Pons (tissue), 1 donor: ENCODE results near the gene DAGLA.
A peak's percentile ranks its signal among the peaks of the same experiment; 100 is the strongest.

Source experiments
- DNase-seq: peaks from one replicate; pipeline ENCODE4 v3.0.0-alpha.2; 2016; ENCODE audit warnings: low spot score

Gene DAGLA

DNA sequence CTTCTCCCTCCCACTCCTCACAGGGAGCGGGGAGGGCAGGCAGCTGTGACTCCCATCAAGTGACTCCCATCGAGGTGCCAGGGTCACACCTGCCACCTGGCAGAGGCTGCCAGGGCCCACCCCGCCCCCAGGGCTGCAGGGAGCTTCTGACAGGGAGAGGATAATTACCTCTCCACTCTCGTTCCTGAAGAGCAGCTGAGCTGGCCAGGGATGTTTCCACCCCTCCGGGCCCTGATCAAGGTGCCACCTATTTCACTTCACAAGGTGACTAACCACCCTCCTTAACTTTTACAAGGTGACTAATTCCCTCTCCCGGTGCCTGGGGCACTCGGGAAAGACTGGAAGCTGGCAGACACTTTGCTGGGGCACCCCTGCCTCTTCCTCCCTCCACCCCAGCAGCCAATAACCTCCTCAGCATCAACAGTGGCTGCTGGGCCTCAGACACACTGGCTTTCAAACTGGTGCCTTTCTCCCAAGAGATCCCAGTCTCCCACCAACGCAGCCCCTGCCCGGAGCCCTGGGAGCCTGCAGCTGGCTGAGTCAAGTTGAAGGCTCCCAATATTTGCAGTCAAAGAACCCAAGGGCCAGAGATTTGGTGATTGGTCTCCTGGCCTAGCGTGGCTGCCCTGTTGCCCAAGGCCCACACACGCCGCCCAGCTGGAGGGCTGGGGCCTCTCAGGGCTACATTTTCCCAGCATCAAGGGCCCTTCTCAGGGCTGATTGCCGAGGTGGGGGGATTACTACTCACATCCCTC lies 50.2 kb downstream of the DAGLA start:
- no peak for DNase-seq

- DNase-seq: no peak
Measured at GRCh38 chr11:61731211-61731951, 51.2 kb downstream of the DAGLA start.

DNA sequence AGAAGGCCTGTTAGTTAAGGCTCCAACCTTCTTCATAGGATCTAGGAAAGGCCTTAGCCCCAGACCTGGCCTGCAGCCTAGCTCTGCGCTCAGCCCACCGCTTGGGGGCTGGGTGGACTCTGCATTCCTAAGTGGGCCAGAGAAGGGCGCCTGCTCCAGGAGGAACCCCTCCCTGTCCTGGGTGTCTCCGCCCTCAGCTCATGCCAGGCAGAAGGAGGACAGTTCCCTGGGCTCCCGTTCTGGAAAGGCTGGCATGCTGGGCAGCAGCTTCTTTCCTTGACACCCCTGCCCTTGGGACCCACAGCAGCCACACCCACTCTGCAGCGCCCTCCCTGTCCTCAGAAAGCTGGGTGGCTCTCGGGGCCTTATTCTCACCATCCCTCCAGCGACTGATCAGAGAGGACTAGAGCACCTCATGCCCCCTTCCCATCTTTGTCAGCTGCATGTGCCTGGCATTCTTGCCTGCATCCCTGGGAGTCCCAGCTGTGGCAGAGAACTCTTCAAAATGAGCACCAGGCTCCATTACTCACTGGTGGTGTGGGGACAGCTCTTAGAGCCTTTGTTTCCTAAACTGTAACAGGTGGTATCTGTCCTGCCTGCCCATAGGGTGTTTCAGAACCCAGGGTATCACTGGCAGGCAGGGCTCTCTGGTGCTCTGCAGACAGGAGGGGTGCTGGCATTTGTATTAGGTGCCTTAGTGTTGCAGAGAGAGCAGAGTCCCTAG lies 51.9 kb downstream of the DAGLA start:
- no peak for DNase-seq

- DNase-seq: no peak
Measured at GRCh38 chr11:61732705-61733104, 52.5 kb downstream of the DAGLA start.

DNA sequence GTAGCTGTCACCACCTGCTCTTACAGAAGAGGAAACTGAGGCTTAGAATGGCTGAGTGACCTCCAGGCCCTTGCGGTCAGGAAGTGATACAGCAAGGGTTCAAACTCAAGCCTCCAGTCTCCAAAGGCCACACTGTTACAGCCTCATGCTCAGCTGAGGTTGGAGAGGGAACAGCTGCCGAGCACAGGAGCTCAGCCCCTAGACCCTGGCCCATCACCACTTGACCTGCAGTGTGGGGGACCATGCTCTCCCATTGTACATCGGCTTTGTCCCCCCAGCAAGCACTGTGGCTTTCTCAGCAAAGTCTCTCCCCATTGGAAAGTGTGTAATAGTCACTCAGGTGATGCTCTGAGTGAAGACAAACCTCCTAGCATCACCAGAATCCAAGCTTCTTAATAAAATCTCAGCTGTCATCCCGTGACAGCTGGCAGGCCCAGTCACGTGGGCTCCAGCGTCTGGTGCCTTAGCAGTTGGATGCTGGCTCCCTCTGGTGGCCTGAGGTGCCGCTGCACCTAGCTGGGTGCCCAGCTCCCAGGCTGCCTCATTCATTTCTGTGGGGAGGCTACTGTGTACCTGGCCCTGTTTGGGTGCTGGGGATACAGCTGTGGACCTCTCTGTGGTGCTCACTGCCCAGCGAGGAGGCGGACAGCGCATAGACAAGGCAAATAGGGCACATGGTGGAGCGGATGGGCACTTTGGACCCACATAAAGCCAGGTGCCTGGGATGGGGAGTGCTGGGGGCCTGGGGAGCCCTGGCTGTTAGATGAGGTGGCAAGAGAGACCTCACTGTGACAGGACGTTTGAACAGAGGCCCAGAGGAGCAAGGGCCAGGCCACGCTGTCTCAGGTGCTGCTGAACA lies 53.2 kb downstream of the DAGLA start:
- peak; percentile 94 for DNase-seq

- no peak for DNase-seq
Measured at GRCh38 chr11:61734767-61735166, 54.6 kb downstream of the DAGLA start.

DNA sequence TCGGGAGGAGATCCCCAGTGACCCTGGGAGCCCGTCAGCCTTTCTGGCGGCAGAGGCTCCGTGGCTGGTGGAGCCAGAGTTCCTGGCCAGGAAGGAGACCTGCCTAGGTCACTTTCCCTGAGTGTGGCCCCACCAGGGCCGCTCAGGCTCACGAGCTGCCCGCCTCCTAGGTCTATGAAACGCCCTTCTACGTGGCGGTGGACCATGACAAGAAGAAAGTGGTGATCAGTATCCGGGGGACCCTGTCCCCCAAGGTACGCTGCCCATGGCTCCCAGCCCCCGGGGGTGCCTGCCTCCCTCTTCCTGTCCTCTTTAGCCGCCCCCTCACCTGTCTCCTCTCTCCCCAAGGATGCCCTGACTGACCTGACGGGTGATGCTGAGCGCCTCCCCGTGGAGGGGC lies 55.2 kb downstream of the DAGLA start:
- DNase-seq: no peak

GRCh38 chr11:61736310-61736709 lies 56.1 kb downstream of the DAGLA start:
- DNase-seq: no peak

GRCh38 chr11:61737131-61737530 lies 56.9 kb downstream of the DAGLA start:
- DNase-seq: no peak

- no peak for DNase-seq
Measured at GRCh38 chr11:61737636-61738386, 57.6 kb downstream of the DAGLA start.

GRCh38 chr11:61738776-61739175 lies 58.6 kb downstream of the DAGLA start:
- DNase-seq: no peak

DNA sequence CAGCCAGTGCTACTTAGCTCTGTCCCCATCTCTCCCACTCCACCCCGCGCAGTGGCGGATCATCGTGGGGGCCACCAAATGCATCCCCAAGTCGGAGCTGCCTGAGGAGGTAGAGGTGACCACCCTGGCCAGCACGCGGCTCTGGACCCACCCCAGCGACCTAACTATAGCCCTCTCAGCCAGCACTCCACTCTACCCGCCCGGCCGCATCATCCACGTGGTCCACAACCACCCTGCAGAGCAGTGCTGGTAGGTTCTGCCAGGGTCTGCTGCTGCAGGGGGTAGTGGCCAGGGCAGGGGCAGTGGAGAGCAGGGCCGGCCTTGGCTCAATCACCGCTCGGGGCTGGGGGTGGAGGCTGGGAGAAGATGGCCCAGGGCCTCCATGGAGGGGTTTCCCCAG lies 59.2 kb downstream of the DAGLA start:
- DNase-seq: no peak

GRCh38 chr11:61739966-61740365 lies 59.8 kb downstream of the DAGLA start:
- no peak for DNase-seq

- DNase-seq: no peak
Measured at GRCh38 chr11:61742391-61742790, 62.2 kb downstream of the DAGLA start.

DNA sequence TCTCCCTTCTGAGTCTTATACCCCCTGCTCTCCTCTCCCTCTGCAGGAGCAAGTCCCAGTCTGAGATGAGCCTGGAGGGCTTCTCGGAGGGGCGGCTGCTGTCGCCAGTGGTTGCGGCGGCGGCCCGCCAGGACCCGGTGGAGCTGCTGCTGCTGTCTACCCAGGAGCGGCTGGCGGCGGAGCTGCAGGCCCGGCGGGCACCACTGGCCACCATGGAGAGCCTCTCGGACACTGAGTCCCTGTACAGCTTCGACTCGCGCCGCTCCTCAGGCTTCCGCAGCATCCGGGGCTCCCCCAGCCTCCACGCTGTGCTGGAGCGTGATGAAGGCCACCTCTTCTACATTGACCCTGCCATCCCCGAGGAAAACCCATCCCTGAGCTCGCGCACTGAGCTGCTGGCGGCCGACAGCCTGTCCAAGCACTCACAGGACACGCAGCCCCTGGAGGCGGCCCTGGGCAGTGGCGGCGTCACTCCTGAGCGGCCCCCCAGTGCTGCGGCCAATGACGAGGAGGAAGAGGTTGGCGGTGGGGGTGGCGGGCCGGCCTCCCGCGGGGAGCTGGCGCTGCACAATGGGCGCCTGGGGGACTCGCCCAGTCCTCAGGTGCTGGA lies 63.4 kb downstream of the DAGLA start:
- DNase-seq: no peak

DNA sequence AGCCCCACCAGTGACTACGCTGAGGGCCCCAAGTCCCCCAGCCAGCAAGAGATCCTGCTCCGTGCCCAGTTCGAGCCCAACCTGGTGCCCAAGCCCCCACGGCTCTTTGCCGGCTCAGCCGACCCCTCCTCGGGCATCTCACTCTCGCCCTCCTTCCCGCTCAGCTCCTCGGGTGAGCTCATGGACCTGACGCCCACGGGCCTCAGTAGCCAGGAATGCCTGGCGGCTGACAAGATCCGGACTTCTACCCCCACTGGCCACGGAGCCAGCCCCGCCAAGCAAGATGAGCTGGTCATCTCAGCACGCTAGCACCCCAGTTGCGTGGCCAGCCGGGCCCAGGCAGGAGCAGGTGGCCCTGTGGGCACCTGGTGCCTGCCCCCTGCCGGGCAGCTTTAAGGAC lies 64.0 kb downstream of the DAGLA start:
- DNase-seq: no peak

DNA sequence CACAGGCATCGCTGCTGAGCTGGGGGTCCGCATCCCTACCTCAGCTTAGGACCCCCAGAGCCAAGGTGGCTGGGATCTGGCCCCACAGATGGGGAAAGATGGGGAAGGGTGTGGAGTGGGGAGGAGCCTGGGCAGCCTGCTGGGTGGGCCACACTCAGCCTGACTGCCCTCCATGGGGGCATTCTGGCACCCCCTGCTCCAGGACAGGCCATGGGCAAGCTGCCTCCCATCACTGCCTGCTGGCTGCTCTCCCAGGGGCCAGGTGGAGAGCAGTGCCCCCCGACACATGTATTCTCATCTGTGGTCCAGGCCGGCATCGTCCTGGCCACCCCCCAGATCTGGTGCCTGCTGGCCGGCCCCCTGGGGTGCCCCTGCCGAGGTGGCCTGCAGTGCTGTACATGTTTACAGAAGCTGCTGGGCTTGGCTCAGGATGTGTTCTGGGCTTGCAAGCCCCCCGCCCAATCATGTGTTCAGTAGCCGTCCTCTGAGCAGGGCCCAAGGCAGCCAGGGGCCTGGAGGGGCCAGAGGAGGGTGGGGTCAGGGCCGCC lies 64.5 kb downstream of the DAGLA start:
- no peak for DNase-seq

DNA sequence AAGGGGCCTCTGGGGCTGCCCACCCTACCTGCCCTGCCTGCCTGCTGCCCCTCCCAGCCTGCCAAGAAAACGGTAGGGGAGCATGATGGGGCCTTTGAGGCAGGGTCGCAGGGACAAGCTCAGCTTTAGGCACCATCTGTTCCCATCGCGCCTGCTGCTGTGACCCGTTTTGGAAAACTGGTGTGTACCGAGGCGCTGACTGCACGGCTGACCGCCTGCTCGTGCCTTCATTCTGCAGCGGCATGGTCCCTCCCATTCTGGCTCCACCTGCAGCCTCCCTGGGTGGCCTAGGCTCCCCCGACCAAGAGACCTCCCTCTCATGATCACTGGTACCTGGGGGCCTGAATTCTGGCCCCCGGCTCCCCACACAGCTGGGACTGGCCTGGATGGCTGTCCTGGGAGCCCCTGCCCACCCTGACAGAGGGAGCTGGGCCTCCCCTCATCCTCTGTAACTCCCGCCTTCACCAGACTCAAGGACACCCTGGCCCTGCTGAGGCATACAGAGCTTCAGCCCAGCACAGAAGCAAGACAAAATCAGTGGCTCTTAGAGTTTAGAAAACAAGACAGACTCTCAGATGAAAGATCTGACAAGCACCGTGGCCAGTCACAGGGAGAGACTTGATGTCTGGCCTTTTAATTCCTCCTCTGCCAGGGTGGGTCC lies 65.7 kb downstream of the DAGLA start:
- DNase-seq: no peak

- DNase-seq: no peak
Measured at GRCh38 chr11:61746442-61747191, 66.4 kb downstream of the DAGLA start.
